PFSK-1 (cell line): Measurements from ENCODE around the gene ACADVL.

Source experiments
- POLR2AphosphoS5 ChIP-seq: IDR thresholded peaks from 2 replicates; pipeline ENCODE4 v1.6.1; 2012; ENCODE audit warnings: low read depth, mild to moderate bottlenecking, control low read depth, low read length, moderate library complexity
- SIN3A ChIP-seq: IDR thresholded peaks from 2 replicates; pipeline ENCODE4 v1.6.1; 2012; ENCODE audit warnings: mild to moderate bottlenecking, low read length, moderate library complexity, borderline replicate concordance; ENCODE audit not compliant: insufficient read depth

DNA sequence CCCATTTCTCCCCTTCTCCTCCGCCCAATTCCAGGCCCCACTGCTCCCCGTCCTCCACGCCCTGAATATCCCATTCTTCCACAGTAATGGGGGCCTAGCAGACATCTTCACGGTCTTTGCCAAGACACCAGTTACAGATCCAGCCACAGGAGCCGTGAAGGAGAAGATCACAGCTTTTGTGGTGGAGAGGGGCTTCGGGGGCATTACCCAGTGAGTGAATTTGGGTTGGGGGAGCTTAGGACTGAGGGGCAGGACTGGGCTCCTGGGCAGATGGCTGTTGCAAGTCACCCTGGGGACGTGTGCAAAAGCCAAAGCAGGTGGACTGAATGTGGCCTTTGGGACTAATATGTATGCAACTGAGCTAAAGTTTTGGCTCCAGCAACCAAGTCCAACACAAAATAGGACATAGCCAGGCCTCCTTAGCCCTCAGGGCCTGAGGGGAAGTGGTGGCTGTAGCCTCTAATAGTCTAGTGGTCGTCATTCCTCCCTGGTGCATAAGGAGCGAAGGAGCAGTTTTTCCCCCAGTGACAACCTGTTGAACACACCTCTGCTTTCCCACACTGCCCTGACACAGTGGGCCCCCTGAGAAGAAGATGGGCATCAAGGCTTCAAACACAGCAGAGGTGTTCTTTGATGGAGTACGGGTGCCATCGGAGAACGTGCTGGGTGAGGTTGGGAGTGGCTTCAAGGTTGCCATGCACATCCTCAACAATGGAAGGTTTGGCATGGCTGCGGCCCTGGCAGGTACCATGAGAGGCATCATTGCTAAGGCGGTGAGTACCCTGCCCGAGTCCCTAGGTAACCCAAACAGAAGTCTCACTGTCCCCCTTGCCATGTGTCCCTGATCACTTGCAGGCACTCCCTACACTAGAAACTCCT, 2.6 kb downstream of the ACADVL start:
- TF ChIP-seq POLR2AphosphoS5 (peak; percentile 66), SIN3A (no peak)
